Activated naive CD4-positive, alpha-beta T cell treated with anti-CD3 and anti-CD28 coated beads for 36 hours (primary cell): ENCODE measurements around the gene DDX54. TPM values are rescaled to one million over a fixed set of nuclear protein-coding genes. Genes with fewer than 3 reads are reported as not detected.
A peak's percentile ranks its signal among the peaks of the same experiment; 100 is the strongest.

Experiments used
- CTCF ChIA-PET: fragments of 350-600 bp; sonication (Branson Sonifier 250); formaldehyde crosslinking; loops from one replicate; lab custom pipeline; 2021; ENCODE audit warnings: antibody characterized with exemption; lab: Charles Lee
- DNase-seq: peaks from one replicate; pipeline ENCODE4 v3.0.0-alpha.2; 2020
- H3K27ac Mint-ChIP-seq: one replicate; pipeline ENCODE4 v1.8.0; 2021; ENCODE audit warnings: mild to moderate bottlenecking, mixed read lengths
- H3K27me3 Mint-ChIP-seq: one replicate; pipeline ENCODE4 v1.8.0; 2021; ENCODE audit warnings: low read depth, mixed read lengths
- H3K36me3 Mint-ChIP-seq: one replicate; pipeline ENCODE4 v1.8.0; 2021; ENCODE audit warnings: low read depth, mixed read lengths
- H3K4me1 Mint-ChIP-seq: one replicate; pipeline ENCODE4 v1.8.0; 2021; ENCODE audit warnings: low read depth, mixed read lengths
- H3K4me3 Mint-ChIP-seq: one replicate; pipeline ENCODE4 v1.8.0; 2021; ENCODE audit warnings: mild to moderate bottlenecking, moderate library complexity, mixed read lengths
- H3K9me3 Mint-ChIP-seq: one replicate; pipeline ENCODE4 v1.8.0; 2021; ENCODE audit warnings: mixed read lengths
- intact Hi-C: fragments of 100-400 bp; cut with micrococcal nuclease; formaldehyde crosslinking; loops from one replicate; pipeline ENCODE4 v1.15.1; 2023
- total RNA-seq, 2 experiments: library from RNA; stranded (reverse); gene quantifications; one replicate each; pipeline ENCODE4 v1.2.3, GENCODE V29; 2021

DDX54 gene
- total RNA-seq, 2 experiments from 2014 or later = 114 to 116 TPM

GRCh38 chr12:113155060-113155459 lies 30.2 kb downstream of the DDX54 start:
- intact Hi-C loops = no loop called here
- Mint-ChIP-seq H3K4me1 (peaks cover 17% of the 10 kb centered on the region), H3K36me3 (peaks cover 5% of the 10 kb centered on the region), H3K27ac (no peak overlapping the region), H3K9me3 (no peaks in the 10 kb centered on the region), H3K4me3 (peak overlapping the region; percentile 4), H3K27me3 (peaks cover 7% of the 10 kb centered on the region)
- CTCF ChIA-PET = interaction anchor here (8.0 kb wide), 1 partner anchor 105 kb away, joined by 52 read pairs; no protein-coding TSS in a partner anchor
- no peak for DNase-seq

- Mint-ChIP-seq H3K4me1 (peaks cover 17% of the 10 kb centered on the region), H3K4me3 (peak overlapping the region; percentile 47), H3K36me3 (peaks cover 5% of the 10 kb centered on the region), H3K27ac (no peak overlapping the region), H3K9me3 (no peaks in the 10 kb centered on the region), H3K27me3 (peaks cover 7% of the 10 kb centered on the region)
- peak; percentile 33 for DNase-seq
- intact Hi-C loops = loop anchor here (5.0 kb wide), 2 partner anchors 177 to 247 kb away; partner anchors contain the start of genes OAS1 and OAS2
- CTCF ChIA-PET = interaction anchor here (0.6 to 8.0 kb wide), 8 partner anchors 15 to 118 kb away, joined by 3 to 52 read pairs (median 6); partner anchors contain the start of gene RASAL1
Observed at GRCh38 chr12:113154351-113154973, 30.8 kb downstream of the DDX54 start.

- Mint-ChIP-seq H3K27ac (no peak overlapping the region), H3K9me3 (no peaks in the 10 kb centered on the region), H3K4me1 (peaks cover 17% of the 10 kb centered on the region), H3K36me3 (no peaks in the 10 kb centered on the region), H3K27me3 (peaks cover 7% of the 10 kb centered on the region), H3K4me3 (peak overlapping the region; percentile 75)
- CTCF ChIA-PET = interaction anchor here (0.7 to 8.0 kb wide), 18 partner anchors 14 to 204 kb away, joined by 3 to 52 read pairs (median 4); partner anchors contain the start of genes DDX54, RASAL1 and RITA1
- DNase-seq = peak; percentile 85
- intact Hi-C loops = loop anchor here (1.0 to 5.0 kb wide), 8 partner anchors 18 to 246 kb away; partner anchors contain the start of genes OAS1, OAS2 and RASAL1
Observed at GRCh38 chr12:113152835-113153814, 32.2 kb downstream of the DDX54 start.

GRCh38 chr12:113152196-113152834 lies 33.0 kb downstream of the DDX54 start:
- intact Hi-C loops = loop anchor here (1.0 to 5.0 kb wide), 4 partner anchors 17 to 245 kb away; partner anchors contain the start of genes OAS1, OAS2 and RASAL1
- peak overlapping the region; percentile 10 for H3K27ac Mint-ChIP-seq
- peak overlapping the region; percentile 75 for H3K4me3 Mint-ChIP-seq
- H3K9me3 Mint-ChIP-seq = no peaks in the 10 kb centered on the region
- H3K4me1 Mint-ChIP-seq = peaks cover 17% of the 10 kb centered on the region
- H3K27me3 Mint-ChIP-seq = peaks cover 7% of the 10 kb centered on the region
- no peak for DNase-seq
- CTCF ChIA-PET = interaction anchor here (0.7 to 8.0 kb wide), 14 partner anchors 16 to 205 kb away, joined by 3 to 52 read pairs (median 4); partner anchors contain the start of genes DDX54, RASAL1 and RITA1
- H3K36me3 Mint-ChIP-seq = no peaks in the 10 kb centered on the region

GRCh38 chr12:113151655-113152054 lies 33.6 kb downstream of the DDX54 start:
- CTCF ChIA-PET = interaction anchor here (0.6 to 8.0 kb wide), 6 partner anchors 17 to 244 kb away, joined by 3 to 52 read pairs (median 6); partner anchors contain the start of gene RASAL1
- peaks cover 7% of the 10 kb centered on the region for H3K27me3 Mint-ChIP-seq
- H3K27ac Mint-ChIP-seq = no peak overlapping the region
- intact Hi-C loops = loop anchor here (1.0 to 5.0 kb wide), 4 partner anchors 16 to 244 kb away; partner anchors contain the start of genes OAS1, OAS2 and RASAL1
- H3K4me1 Mint-ChIP-seq = peaks cover 12% of the 10 kb centered on the region
- no peak for DNase-seq
- no peaks in the 10 kb centered on the region for H3K36me3 Mint-ChIP-seq
- H3K4me3 Mint-ChIP-seq = no peak overlapping the region
- H3K9me3 Mint-ChIP-seq = no peaks in the 10 kb centered on the region

- H3K27me3 Mint-ChIP-seq = peaks cover 7% of the 10 kb centered on the region
- no peak within 1 kb of the TSS for H3K27ac Mint-ChIP-seq
- intact Hi-C loops = loop anchor here (5.0 kb wide), 2 partner anchors 172 to 242 kb away; partner anchors contain the start of genes OAS1 and OAS2
- CTCF ChIA-PET = interaction anchor here (0.7 to 2.1 kb wide), 6 partner anchors 15 to 101 kb away, joined by 3 to 7 read pairs (median 4); no protein-coding TSS in a partner anchor
- H3K4me1 Mint-ChIP-seq = peaks cover 11% of the 10 kb centered on the region
- no peaks in the 10 kb centered on the region for H3K9me3 Mint-ChIP-seq
- H3K4me3 Mint-ChIP-seq = no peak within 1 kb of the TSS
- DNase-seq = no peak
- no peaks in the 10 kb centered on the region for H3K36me3 Mint-ChIP-seq
Observed at GRCh38 chr12:113149361-113150150, 35.7 kb downstream of the DDX54 start, which contains the start of gene CFAP73. Gene CFAP73, plus strand, starts transcription at chr12:113149724. Its CDS starts 134 bp downstream, at chr12:113149858.

- CTCF ChIA-PET = interaction anchor here (0.8 to 1.4 kb wide), 4 partner anchors 10 to 154 kb away, joined by 3 to 4 read pairs (median 3); partner anchors contain the start of gene RASAL1
- no peak overlapping the region for H3K27ac Mint-ChIP-seq
Observed at GRCh38 chr12:113146999-113147398, 38.3 kb downstream of the DDX54 start.

GRCh38 chr12:113145720-113146551 lies 39.3 kb downstream of the DDX54 start:
- H3K27me3 Mint-ChIP-seq = no peaks in the 10 kb centered on the region
- no peaks in the 10 kb centered on the region for H3K9me3 Mint-ChIP-seq
- H3K27ac Mint-ChIP-seq = no peak overlapping the region
- H3K4me3 Mint-ChIP-seq = no peak overlapping the region
- H3K4me1 Mint-ChIP-seq = peaks cover 4% of the 10 kb centered on the region
- CTCF ChIA-PET = interaction anchor here (1.1 to 1.3 kb wide), 2 partner anchors 10 to 11 kb away, joined by 3 read pairs; no protein-coding TSS in a partner anchor
- DNase-seq = no peak
- no peaks in the 10 kb centered on the region for H3K36me3 Mint-ChIP-seq
- intact Hi-C loops = no loop called here

More at GRCh38 chr12:113146999-113147398, 38.3 kb downstream of the DDX54 start:
- no peaks in the 10 kb centered on the region for H3K27me3 Mint-ChIP-seq
- no peak overlapping the region for H3K4me3 Mint-ChIP-seq
- H3K9me3 Mint-ChIP-seq = no peaks in the 10 kb centered on the region
- intact Hi-C loops = no loop called here
- H3K4me1 Mint-ChIP-seq = peaks cover 4% of the 10 kb centered on the region
- H3K36me3 Mint-ChIP-seq = no peaks in the 10 kb centered on the region
- no peak for DNase-seq

GRCh38 chr12:113144806-113145205 lies 40.5 kb downstream of the DDX54 start:
- H3K27me3 Mint-ChIP-seq = no peaks in the 10 kb centered on the region
- intact Hi-C loops = no loop called here
- no peak overlapping the region for H3K4me3 Mint-ChIP-seq
- H3K36me3 Mint-ChIP-seq = no peaks in the 10 kb centered on the region
- DNase-seq = no peak
- CTCF ChIA-PET = interaction anchor here (1.3 kb wide), 1 partner anchor 8 kb away, joined by 3 read pairs; no protein-coding TSS in a partner anchor
- H3K27ac Mint-ChIP-seq = no peak overlapping the region
- H3K4me1 Mint-ChIP-seq = peaks cover 4% of the 10 kb centered on the region
- no peaks in the 10 kb centered on the region for H3K9me3 Mint-ChIP-seq

GRCh38 chr12:113143959-113144358 lies 41.3 kb downstream of the DDX54 start:
- CTCF ChIA-PET = no interaction called here
- H3K9me3 Mint-ChIP-seq = no peaks in the 10 kb centered on the region
- no peaks in the 10 kb centered on the region for H3K27me3 Mint-ChIP-seq
- intact Hi-C loops = no loop called here
- H3K27ac Mint-ChIP-seq = no peak overlapping the region
- DNase-seq = no peak
- H3K4me1 Mint-ChIP-seq = peaks cover 4% of the 10 kb centered on the region
- no peak overlapping the region for H3K4me3 Mint-ChIP-seq
- H3K36me3 Mint-ChIP-seq = no peaks in the 10 kb centered on the region
